Hepatic stellate cell (primary cell): ENCODE results near the gene CRACDL.
"Not testable (repeated sequence)": the region's sequence is repeated elsewhere in the genome, so short reads cannot be mapped to it uniquely, and the experiment has no call there.

Experiments
- DNase-seq: peaks from one replicate; pipeline ENCODE4 v3.0.0; 2011; ENCODE audit warnings: low spot score

CRACDL gene

GRCh38 chr2:98903767-98904485, 32.1 kb downstream of the CRACDL start:
- DNase-seq = no peak

GRCh38 chr2:98903064-98903355, 33.0 kb downstream of the CRACDL start:
- no peak for DNase-seq

DNA sequence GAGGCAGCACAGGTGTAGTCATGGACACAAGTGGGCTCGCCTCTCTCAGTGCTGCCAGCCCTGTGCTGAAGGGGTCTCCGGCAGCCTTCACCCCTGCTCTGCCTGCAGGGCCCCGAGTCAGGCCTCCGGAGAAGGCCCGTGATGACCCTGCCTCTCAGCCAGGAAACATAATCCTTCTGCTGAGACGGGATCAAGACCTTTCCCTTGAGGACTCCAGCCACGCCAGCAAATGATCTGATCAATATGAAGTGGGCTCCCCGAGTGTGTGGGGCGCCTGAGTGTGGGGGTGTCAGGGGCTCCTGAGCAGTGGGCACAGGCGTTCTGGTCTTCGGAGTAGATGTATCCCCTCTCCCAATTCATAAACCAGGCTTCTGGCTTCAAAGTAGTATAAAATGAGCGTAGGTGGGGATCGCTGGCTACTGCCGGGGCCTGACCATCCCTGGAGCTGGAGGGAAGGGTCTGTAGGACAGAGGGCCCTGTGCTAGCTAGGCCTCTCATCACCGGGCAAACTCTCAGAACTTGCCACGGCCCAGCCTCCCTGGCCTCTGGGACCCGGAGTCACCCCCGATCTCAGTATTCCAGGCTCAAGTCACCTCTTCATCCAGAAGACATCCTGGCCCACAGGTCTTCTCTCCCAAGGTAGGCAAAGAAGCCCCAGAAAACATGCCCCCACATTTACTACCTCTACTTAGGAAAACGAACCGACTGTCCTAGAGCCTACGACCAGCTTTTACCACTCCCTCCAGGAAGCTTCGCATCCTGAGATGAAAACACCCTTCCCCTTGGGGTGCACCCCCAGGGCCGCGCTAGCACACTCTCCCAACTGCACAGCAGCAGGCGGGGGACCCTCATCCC, 33.6 kb downstream of the CRACDL start:
- no peak for DNase-seq

GRCh38 chr2:98901702-98902101, 34.3 kb downstream of the CRACDL start:
- no peak for DNase-seq

DNA sequence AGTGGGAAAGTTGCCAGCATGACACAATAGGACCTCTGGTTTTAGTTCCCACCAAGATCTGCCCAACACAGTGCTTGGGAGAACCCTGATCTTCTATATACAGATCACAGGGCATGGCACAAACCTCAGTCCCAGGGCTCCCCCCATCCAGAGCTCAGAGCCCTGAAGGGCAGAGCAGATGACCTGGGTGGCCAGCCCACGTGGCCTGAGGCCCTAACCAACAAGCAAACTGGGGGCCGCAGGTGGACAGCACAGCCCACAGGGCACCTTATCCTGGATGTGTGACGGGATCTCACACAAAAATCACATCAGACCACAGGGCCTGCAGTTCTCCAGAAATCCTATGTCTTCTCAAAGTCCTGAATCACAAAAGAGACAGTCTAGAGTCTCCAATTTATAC, 34.7 kb downstream of the CRACDL start:
- DNase-seq = no peak

DNA sequence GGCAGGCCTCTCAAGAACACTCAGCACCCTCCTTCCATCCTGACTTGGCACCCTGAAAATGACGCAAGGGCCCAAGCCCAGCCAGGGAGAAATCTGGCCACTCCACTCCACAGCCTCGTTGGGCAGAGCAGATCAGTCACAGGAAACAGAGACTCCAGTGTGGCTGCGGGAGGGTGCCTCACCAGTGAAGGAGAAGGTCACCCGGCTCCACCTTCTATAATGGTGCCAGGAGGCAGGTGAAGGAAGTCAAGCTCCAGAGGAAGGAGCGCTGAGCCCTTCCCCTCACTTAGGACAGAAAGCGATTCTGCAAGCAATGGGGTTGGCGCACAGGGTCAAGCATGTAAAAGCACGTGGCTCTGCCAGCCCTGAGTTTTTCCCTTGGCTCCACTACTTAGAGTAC, 35.3 kb downstream of the CRACDL start:
- no peak for DNase-seq

- DNase-seq = not testable (repeated sequence)
These were observed 36.3 kb downstream of the CRACDL start for GRCh38 chr2:98899703-98900078.

- no peak for DNase-seq
These were observed 36.9 kb downstream of the CRACDL start for GRCh38 chr2:98899041-98899702.

- no peak for DNase-seq
These were observed 37.6 kb downstream of the CRACDL start for GRCh38 chr2:98898423-98898841.

- DNase-seq = no peak
These were observed 38.3 kb downstream of the CRACDL start for GRCh38 chr2:98897746-98898145.

GRCh38 chr2:98896944-98897343, 39.1 kb downstream of the CRACDL start:
- no peak for DNase-seq

- DNase-seq = no peak
These were observed 39.6 kb downstream of the CRACDL start for GRCh38 chr2:98896416-98896815.

DNA sequence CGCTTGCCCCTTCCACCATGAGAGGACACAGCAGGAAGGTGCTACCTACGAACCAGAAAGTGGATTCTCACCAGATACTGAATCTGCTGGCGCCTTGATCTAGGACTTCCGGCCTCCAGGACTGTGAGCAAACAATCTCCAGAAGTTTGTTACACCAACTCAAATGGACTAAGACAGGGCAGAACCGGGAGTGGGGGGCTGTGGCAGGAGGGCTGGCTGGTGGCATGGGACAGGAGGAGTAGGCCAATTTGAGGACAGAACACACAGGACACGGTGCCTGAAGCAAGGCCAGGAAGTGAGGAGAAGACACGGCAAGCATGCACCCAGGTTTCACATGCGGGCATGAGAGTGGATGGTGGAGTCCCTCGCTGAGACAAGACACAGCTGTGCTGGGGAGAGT, 40.1 kb downstream of the CRACDL start:
- no peak for DNase-seq

DNA sequence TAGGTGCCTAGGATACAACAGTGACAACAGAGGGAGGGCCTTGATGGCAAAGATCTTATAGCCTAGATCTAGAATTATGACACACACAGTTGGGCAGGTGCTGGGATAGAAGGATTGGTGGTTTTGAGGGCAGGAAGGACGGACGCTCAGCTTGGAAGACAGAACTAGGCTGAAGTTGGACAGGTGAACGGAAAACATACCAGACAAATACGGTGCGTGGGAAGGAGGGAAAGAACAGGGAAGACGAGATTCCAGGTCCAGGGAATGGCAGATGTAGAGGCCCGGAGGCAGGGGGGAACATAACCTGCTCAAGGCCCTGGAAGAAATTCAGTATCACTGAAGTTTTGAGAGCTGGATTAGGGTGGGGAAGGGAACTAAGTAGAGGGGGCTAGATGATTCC, 40.8 kb downstream of the CRACDL start:
- DNase-seq = no peak

DNA sequence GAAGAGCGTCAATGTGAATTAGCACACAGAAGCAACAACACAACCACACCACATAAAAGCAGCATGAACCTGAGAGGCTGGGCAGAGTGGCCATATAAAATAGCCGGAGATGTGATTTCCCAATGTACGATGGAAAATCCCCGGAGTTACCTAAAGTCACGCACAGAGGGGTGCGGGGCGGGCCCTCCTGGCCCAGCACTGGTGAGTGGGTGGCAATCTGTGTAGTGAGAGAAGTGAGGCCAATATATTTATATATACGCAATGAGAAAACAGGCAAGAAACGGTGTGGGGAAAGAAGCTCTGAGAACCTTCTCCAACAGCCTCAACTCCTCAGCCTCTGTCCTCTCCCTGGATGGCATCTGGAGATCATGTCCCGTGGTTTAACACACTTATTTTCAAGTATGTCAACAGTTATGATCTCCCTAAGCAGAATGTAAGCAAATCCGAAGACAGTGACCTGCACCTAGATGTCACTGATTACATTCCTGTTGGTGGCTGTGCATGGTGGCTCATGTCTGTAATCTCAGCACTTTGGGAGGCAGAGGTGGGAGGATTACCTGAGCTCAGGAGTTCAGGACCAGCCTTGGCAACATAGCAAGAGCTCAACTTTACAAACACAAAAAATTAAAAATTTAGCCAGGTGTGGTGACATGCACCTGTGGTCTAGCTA, 41.6 kb downstream of the CRACDL start:
- no peak for DNase-seq

DNA sequence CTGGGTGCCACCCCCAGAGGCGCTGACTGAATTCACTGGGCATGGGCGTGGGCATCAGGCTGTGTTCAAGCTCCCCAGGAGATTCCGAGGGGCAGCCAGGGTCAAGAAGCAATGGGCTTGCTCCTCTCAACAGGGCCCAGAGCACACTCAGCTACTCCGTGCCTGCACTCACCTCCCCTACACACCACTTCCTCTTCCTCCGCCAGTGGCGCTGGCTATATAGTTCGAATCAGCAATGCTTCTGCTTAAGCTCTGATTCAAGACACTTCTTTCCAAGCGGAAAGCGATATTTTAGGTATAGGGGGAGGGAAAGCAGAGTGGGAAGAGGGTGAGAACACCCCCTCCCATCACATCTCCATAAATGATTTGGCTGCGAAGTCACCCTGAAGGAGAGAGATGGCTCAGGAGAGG, 42.1 kb downstream of the CRACDL start:
- no peak for DNase-seq

DNA sequence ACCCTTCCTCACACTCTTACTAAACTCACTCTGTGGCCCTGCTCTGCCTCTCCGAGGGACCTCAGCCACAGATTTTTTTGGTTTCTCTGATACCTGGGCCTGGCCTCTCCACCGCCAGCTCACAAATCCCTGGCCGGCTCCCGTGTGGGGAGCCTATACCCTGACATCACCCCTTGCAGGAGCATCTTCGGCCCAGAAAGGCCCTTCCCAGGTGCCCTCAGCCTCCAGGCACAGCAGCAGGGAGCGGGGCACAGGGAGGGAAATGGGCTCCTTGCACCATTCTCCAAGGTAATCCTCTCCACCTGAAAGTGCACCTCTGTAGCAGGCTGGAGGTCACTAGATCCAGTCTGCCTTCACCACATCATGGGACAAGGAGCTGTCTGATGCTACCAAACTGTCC, 43.2 kb downstream of the CRACDL start:
- no peak for DNase-seq

- DNase-seq = no peak
These were observed 44.4 kb downstream of the CRACDL start for GRCh38 chr2:98891591-98891990.

DNA sequence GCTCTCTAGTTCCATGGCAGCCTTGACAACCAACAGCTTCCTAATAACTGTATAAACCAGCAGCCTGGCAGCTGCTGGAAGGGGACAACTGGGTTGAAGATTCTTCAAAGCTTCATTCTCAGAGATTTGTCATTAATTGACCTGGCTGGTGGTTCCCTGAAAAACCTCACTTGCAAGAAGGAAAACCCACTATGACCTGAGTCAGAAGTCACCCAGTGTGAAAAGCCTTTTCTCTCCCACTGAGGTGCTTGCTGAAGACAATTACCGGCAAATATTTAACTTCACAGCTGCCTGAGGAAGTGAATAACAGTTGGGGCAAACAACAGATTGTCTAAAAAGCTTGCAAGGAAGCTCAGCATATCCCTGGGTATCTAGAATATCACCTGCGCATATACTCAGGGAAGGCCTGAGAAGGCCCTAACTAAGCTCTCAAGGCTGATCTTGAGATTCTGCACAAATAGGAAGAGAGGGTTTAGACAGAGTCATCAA, 49.9 kb downstream of the CRACDL start:
- no peak for DNase-seq

GRCh38 chr2:98884658-98885057, 51.4 kb downstream of the CRACDL start:
- DNase-seq = no peak

- DNase-seq = no peak
These were observed 52.2 kb downstream of the CRACDL start for GRCh38 chr2:98883780-98884211.
